ENCODE data around the gene KRTAP17-1. TPM values are rescaled to one million over a fixed set of nuclear protein-coding genes. Genes with fewer than 3 reads are reported as not detected.
A peak's percentile ranks its signal among the peaks of the same experiment; 100 is the strongest.

Gene KRTAP17-1
- total and polyA plus RNA-seq, 8 donors, result not detected

DNA sequence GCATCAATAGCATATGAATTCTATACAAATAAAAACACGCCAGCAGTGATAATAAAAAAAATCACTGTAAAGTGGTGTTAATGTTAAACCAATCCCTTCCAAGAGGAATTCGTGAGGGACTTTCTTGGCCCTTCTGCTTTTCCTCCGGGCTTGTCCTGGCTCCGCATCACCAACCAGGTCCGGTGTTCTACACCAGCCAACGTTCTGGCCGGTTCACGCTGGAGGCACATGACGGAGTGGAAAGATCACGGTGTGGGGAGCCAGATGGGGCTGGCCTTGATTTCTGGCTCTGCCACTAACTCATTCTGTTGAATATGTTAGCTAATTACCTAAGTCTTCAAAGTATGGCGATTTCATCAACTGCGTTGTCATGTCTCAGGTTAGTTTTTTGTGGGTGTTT lies 11.4 kb downstream of the KRTAP17-1 start:
- Histone ChIP-seq H3K36me3 (no peaks in the 10 kb centered on the region), H3K4me3 (no peak overlapping the region), H3K27ac (no peak overlapping the region), H3K27me3 (no peaks in the 10 kb centered on the region), H3K9me3 (no peaks in the 10 kb centered on the region), H3K4me1 (no peaks in the 10 kb centered on the region)
- WGBS, 2 donors, result 70 to 76% methylated on average over 12 of the region's 12 CpGs
- TF ChIP-seq CTCF (IDR thresholded peaks at IDR 0.05), result no peak
- intact Hi-C loops (cut with DNase I), result no loop called here
- DNase-seq, result no peak
- no peak for ATAC-seq
- FAIRE-seq, result no peak

DNA sequence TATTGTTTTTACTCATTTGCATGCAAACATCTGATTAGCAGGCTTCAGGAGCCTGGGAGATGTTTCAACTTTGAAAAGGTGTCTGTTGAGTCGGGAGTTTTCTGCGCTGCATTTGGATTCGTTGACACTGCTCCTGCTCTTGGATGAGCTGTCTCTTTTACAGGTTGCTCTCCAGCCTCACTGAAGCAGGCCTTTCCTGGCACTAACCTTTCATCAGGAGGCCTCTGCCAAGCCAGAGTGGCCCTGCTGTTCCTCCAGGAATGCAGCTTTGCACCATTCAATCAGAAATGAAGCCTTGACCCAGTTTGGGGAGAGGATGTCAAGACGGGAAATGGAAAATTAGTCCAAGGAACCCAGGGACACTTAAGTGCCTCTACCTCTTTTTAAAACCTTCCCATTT lies 12.5 kb downstream of the KRTAP17-1 start:
- no peaks in the 10 kb centered on the region for H3K27me3 ChIP-seq
- no peak overlapping the region for H3K27ac ChIP-seq

DNA sequence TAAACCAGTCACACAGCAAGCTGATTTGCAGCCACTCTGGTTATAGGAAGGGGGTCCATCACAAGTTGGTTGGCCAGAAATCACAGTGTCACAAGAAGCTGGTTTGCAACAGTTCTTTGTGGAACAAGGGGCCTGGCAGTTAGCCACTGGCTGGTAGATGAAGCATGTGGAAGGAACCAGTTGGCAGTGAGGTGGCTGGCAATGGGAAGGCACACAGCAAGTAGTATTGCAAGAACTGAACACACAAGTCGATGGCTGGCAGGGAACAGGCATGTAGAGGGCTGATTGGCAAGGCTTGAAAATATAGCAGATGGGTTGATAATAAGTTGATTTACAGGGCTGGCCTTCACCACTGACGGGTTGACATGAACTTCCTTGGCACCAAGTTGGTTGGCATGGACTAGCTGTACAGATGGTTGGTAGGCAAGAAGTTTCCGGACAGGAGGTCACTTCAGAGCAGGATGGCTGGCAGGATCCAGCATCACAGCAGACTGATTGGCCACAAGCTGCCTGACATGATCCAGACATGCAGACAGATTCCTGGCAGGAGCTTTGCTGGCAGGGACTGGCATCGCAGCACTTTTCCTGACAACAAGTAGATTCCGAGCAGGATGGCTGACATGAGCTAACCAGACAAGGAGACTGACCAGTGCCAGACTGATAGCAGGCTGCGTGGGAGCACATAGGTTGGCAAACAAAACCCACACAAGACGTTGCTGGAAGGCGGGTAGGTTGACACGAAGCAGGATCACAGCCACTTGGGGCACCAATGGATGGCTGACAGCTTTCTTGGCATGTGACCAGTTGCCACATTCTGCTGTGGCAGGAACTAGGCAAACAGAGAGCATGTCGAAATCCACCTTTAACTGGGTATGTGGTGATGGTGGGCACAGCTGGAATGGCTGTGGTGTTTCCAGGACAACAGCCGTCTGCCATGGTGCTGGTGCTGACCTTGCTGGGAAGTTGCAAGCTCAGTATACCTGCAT lies 13.3 kb downstream of the KRTAP17-1 start, which contains the start of gene KRTAP29-1:
Gene KRTAP29-1, minus strand, starts transcription at position 936 of the 986 bp plus-strand sequence. Its CDS starts 0 bp downstream, at position 936.
- H3K4me1 ChIP-seq, result no peaks in the 10 kb centered on the region
- no peaks in the 10 kb centered on the region for H3K27me3 ChIP-seq
- no peak within 1 kb of the TSS for H3K4me3 ChIP-seq
- FAIRE-seq (no peak), ATAC-seq (peak in 1 of 4 donors; percentile 49), DNase-seq (no peak)
- no peak within 1 kb of the TSS for H3K27ac ChIP-seq
- TF ChIP-seq CTCF (IDR thresholded peaks at IDR 0.05), result no peak
- intact Hi-C loops (cut with DNase I), result no loop called here
- H3K9me3 ChIP-seq, result no peaks in the 10 kb centered on the region
- 37 to 39% methylated on average over 11 of the region's 11 CpGs for WGBS, 2 donors
- H3K36me3 ChIP-seq, result no peaks in the 10 kb centered on the region

More for the DNA sequence above, 12.5 kb downstream of the KRTAP17-1 start:
- H3K4me3 ChIP-seq, result no peak overlapping the region
- no peak for FAIRE-seq
- intact Hi-C loops (cut with DNase I), result no loop called here
- no peaks in the 10 kb centered on the region for H3K36me3 ChIP-seq
- no peak for ATAC-seq
- no peaks in the 10 kb centered on the region for H3K9me3 ChIP-seq
- DNase-seq, result no peak
- no peak for TF ChIP-seq CTCF (IDR thresholded peaks at IDR 0.05)
- WGBS, 2 donors, result 71 to 76% methylated on average over 4 of the region's 4 CpGs
- no peaks in the 10 kb centered on the region for H3K4me1 ChIP-seq

DNA sequence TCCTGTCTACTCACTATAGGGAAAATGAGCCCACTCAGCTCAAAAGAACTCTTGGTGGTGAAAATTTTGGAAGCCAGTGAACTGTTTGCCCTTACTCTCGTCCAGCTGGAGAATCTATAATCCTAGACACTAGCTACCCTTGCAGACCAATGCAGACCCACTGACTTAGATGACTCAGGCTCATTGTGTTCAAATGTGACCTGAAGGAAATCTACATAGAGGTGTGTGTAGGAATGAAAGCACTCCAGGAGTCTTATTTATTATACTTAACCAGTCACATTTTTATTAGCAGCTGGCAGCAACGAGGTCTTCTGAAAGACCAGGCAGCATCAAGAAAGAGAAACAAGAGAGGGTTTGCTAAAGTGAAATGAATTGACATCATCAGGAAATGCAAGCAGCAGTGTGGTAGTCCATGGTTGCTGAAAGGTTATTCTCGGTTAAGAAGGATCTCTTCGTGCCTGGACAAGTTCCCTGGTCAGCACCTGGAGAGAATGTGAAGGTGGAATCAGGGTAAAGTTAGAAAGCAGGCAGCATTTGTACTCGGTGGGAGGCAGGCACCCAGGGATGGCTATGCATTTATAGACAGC lies 14.2 kb downstream of the KRTAP17-1 start:
- DNase-seq, result no peak
- WGBS, 2 donors, result 44 to 58% methylated on average over 5 of the region's 5 CpGs
- H3K4me3 ChIP-seq, result no peak overlapping the region
- no peak overlapping the region for H3K27ac ChIP-seq
- no peaks in the 10 kb centered on the region for H3K4me1 ChIP-seq
- FAIRE-seq, result no peak
- H3K9me3 ChIP-seq, result no peaks in the 10 kb centered on the region
- H3K27me3 ChIP-seq, result no peaks in the 10 kb centered on the region
- ATAC-seq, result no peak
- no peak for TF ChIP-seq CTCF (IDR thresholded peaks at IDR 0.05)
- intact Hi-C loops (cut with DNase I), result no loop called here
- H3K36me3 ChIP-seq, result no peaks in the 10 kb centered on the region

Measured in pancreas (tissue), 10 donors.